Heart right ventricle (tissue), 16 donors: ENCODE measurements around the gene RAI2. TPM values are rescaled to one million over a fixed set of nuclear protein-coding genes. Genes with fewer than 3 reads are reported as not detected.

Experiments used
- ATAC-seq, 8 donors: fragments of 200-7000 bp; cut with Tn5 transposase; one replicate each; pipeline ENCODE4 v1.9.1; 2020; ENCODE audit warnings: mild to moderate bottlenecking in 8 of 8, moderate library complexity in 8 of 8, moderate number of reproducible peaks in 1 of 8
- DNase-seq, 2 donors: peaks; one replicate each; pipeline ENCODE4 v3.0.0-alpha.2; 2020
- H3K27ac ChIP-seq, 10 donors: fragments of 200-600 bp; sonication (generic) in 2 of 10; one replicate each; pipeline versions ENCODE4 v1.5.0 to v1.8.0; 2020 to 2022; ENCODE audit warnings: mild to moderate bottlenecking in 3 of 10
- H3K27me3 ChIP-seq, 7 donors: fragments of 200-600 bp; one replicate each; pipeline ENCODE4 v1.8.0; 2021 to 2022; ENCODE audit warnings: mild to moderate bottlenecking in 2 of 7
- H3K36me3 ChIP-seq, 9 donors: fragments of 200-600 bp; sonication (generic) in 1 of 9; one replicate each; pipeline versions ENCODE4 v1.5.0 to v1.8.0; 2020 to 2022; ENCODE audit warnings: mild to moderate bottlenecking in 2 of 9
- H3K4me1 ChIP-seq, 9 donors: fragments of 200-600 bp; sonication (generic) in 1 of 9; one replicate each; pipeline versions ENCODE4 v1.5.0 to v1.8.0; 2020 to 2022; ENCODE audit warnings: mild to moderate bottlenecking in 4 of 9
- H3K4me3 ChIP-seq, 10 donors: fragments of 200-600 bp; sonication (generic) in 2 of 10; one replicate each; pipeline versions ENCODE4 v1.5.0 to v1.8.0; 2020 to 2022; ENCODE audit warnings: mild to moderate bottlenecking in 7 of 10, moderate library complexity in 2 of 10
- H3K9me3 ChIP-seq, 11 donors: fragments of 200-600 bp in 10 of 11; sonication (generic) in 2 of 11; one replicate each; pipeline versions ENCODE4 v1.5.0 to v1.8.0; 2013 to 2022; ENCODE audit warnings: mild to moderate bottlenecking in 2 of 11, control low read depth in 1 of 11, moderate library complexity in 1 of 11
- CTCF ChIP-seq, 9 donors: fragments of 200-600 bp; sonication (generic) in 2 of 9; IDR thresholded peaks; one replicate each; pipeline versions ENCODE4 v1.5.0 to v1.8.0; 2021 to 2022; ENCODE audit warnings: antibody characterized with exemption in 9 of 9, mild to moderate bottlenecking in 5 of 9, moderate library complexity in 1 of 9
- WGBS, 2 donors: extraction: QIAGEN DNeasy Blood & Tissue Kit; methylation state at CpG; one replicate each; pipeline ENCODE4 v1.1.7; 2013; ENCODE audit warnings: inconsistent platforms in 1 of 2; 5-methylcytosine and 5-hydroxymethylcytosine counted together
- intact Hi-C, 10 donors: fragments of 100-400 bp; cut with DNase I; formaldehyde crosslinking; loops; one replicate each; pipeline versions ENCODE4 v1.11.1 to v1.14.2; 2022
- polyA plus RNA-seq, 2 donors: library from polyadenylated mRNA; stranded (reverse); fragments of 200-250 nt; gene quantifications; one replicate each; pipeline ENCODE4 v1.2.3, GENCODE V29; 2013
- total RNA-seq, 10 donors: library from RNA; stranded (reverse); fragmentation: NEBNext Ultra II Directional in 3 of 10; extraction: Animal tissue kit (Norgen Biotek cat#: 25700) in 3 of 10; gene quantifications; one replicate each; pipeline versions ENCODE4 v1.2.1 to v1.2.4, GENCODE V29; 2021 to 2023
- donor health status: Arrhythmogenic right ventricular cardiomyopathy.
- donor health status: ischemic (EF 13 %, LVEDD 7.1; RV severe dilation, severe dysfunction).
- donor health status: healthy with polysubstance abuse.
- donor health status: DM: no; HTN: yes; CAD: no.
- donor health status: DM: no; HTN: no; CAD: no.
- donor health status: ischemic (EF 25% LVEDD 6.9; RV normal size, moderate dysfunction).
- donor health status: ischemic (EF 25% LVEDD 5.7; RV mildly dilated, moderate dysfunction).
- donor health status: healthy.
- donor health status: DM: yes; HTN: yes; CAD: no.
- donor health status: Ischemic cardiomyopathy.
- donor health status: ischemic (EF 35%, LVEDD 5.7; RV mildly dilated, moderate dysfunction).
- donor health status: nonischemic (EF 11% LVEDD 7.7; RV severe dilation, severe dysfunction).
- donor health status: DM: yes; HTN: yes; CAD: no.
- donor health status: PGD.
- donor health status: ischemic (EF 29% LVEDD 5.4; RV normal size, mild dysfunction).
- donor health status: nonischemic (EF 23%, LVEDD 6.1; RV moderate dilation, normal function).

The RAI2 gene
- total and polyA plus RNA-seq, 12 donors = 15.5 to 25.3 (median 20.6) TPM

DNA sequence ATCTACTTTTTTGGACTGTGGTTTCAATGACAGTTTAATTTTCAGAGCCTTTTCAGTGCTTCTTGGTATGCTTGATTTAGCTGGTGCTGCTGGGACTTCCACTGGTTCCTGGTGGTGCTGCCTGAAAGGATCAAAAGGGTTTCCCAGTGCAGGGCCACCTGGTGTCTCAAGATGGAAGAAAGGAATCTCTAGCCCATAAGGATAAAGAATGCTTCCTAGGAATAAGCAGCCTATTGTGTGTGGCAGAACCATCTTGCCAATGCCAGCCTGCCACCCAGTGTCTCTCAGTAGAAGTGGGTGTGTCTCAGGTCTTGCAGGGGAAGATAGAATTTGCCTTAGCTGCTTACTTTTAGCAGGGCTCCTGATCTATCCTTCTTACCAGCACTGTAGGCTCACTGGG lies 15.0 kb upstream of the RAI2 start:
- Histone ChIP-seq H3K27me3 (peaks cover 0 to 42% (median 0%) of the 10 kb centered on the region in 7 donors), H3K4me1 (no peaks in the 10 kb centered on the region), H3K4me3 (no peak overlapping the region), H3K9me3 (peaks cover 0 to 8% (median 0%) of the 10 kb centered on the region in 11 donors), H3K36me3 (no peaks in the 10 kb centered on the region), H3K27ac (no peak overlapping the region)
- ATAC-seq = no peak
- intact Hi-C loops = loop anchor here in 2 of 10 donors (5.0 to 10.0 kb wide), 2 partner anchors 61 to 64 kb away; no protein-coding TSS in a partner anchor
- peak in 4 of 9 donors; percentile 11 to 24 (median 18) for TF ChIP-seq CTCF (IDR thresholded peaks at IDR 0.05)
- no peak for DNase-seq

GRCh38 chrX:17869580-17869979 lies 8.5 kb upstream of the RAI2 start:
- H3K4me3 ChIP-seq = no peak overlapping the region
- H3K36me3 ChIP-seq = no peaks in the 10 kb centered on the region
- H3K4me1 ChIP-seq = no peaks in the 10 kb centered on the region
- 89 to 90% methylated on average over 2 of the region's 2 CpGs for WGBS, 2 donors
- peaks cover 0 to 31% (median 0%) of the 10 kb centered on the region in 7 donors for H3K27me3 ChIP-seq
- no peak for TF ChIP-seq CTCF (IDR thresholded peaks at IDR 0.05)
- DNase-seq (no peak), ATAC-seq (no peak)
- intact Hi-C loops = loop anchor here in 1 of 10 donors (10.0 kb wide), 1 partner anchor 55 kb away; no protein-coding TSS in a partner anchor
- no peak overlapping the region for H3K27ac ChIP-seq
- peaks cover 0 to 8% (median 0%) of the 10 kb centered on the region in 11 donors for H3K9me3 ChIP-seq

GRCh38 chrX:17861489-17862011 lies 452 bp upstream of the RAI2 start:
- H3K27me3 ChIP-seq = peaks cover 0 to 77% (median 0%) of the 10 kb centered on the region in 7 donors
- intact Hi-C loops = loop anchor here in 2 of 10 donors (2.0 to 10.0 kb wide), 2 partner anchors 47 to 49 kb away; no protein-coding TSS in a partner anchor
- peak overlapping the region in 9 of 10 donors; percentile 33 to 60 (median 51) for H3K4me3 ChIP-seq
- TF ChIP-seq CTCF (IDR thresholded peaks at IDR 0.05) = no peak
- no peaks in the 10 kb centered on the region for H3K9me3 ChIP-seq
- peaks cover 0 to 15% (median 0%) of the 10 kb centered on the region in 9 donors for H3K4me1 ChIP-seq
- DNase-seq (no peak), ATAC-seq (peak in 2 of 8 donors; percentile 39 to 45)
- 3% methylated on average over 12 to 15 of the region's 15 CpGs for WGBS, 2 donors
- H3K27ac ChIP-seq = no peak overlapping the region
- H3K36me3 ChIP-seq = no peaks in the 10 kb centered on the region

- intact Hi-C loops = loop anchor here in 2 of 10 donors (2.0 to 10.0 kb wide), 2 partner anchors 45 to 47 kb away; no protein-coding TSS in a partner anchor
- TF ChIP-seq CTCF (IDR thresholded peaks at IDR 0.05) = no peak
- Histone ChIP-seq H3K9me3 (no peaks in the 10 kb centered on the region), H3K36me3 (no peaks in the 10 kb centered on the region), H3K4me1 (peaks cover 0 to 18% (median 0%) of the 10 kb centered on the region in 9 donors), H3K4me3 (peak overlapping the region; percentile 35 to 78 (median 70)), H3K27ac (peak overlapping the region; percentile 50 to 81 (median 73)), H3K27me3 (peaks cover 0 to 73% (median 0%) of the 10 kb centered on the region in 7 donors)
- ATAC-seq = peak in 7 of 8 donors; percentile 16 to 39 (median 31)
- peak in 1 of 2 donors; percentile 27 for DNase-seq
- 0 to 1% methylated on average over 44 to 51 of the region's 53 CpGs for WGBS, 2 donors
These were observed 818 bp downstream of the RAI2 start for GRCh38 chrX:17860179-17860780.
